BLaER1 treated with 17β-estradiol and CSF1 and Interleukin-3, amounts not matched to agents 10 nM and 100 nM (cell line): ENCODE measurements around the gene KATNBL1.
A peak's percentile ranks its signal among the peaks of the same experiment; 100 is the strongest.

ENCODE experiments used
- H3K27ac ChIP-seq, 11 experiments: shearing (Covaris generic); formaldehyde crosslinking; 2 replicates each; pipeline ENCODE4 v1.8.1; 2022
- H3K27me3 ChIP-seq, 11 experiments: shearing (Covaris generic); formaldehyde crosslinking; 2 replicates each; pipeline ENCODE4 v1.8.1; 2022
- H3K36me3 ChIP-seq, 11 experiments: shearing (Covaris generic); formaldehyde crosslinking; 2 replicates each; pipeline ENCODE4 v1.8.1; 2022
- H3K4me1 ChIP-seq, 10 experiments: shearing (Covaris generic); formaldehyde crosslinking; 2 replicates each; pipeline ENCODE4 v1.8.1; 2022
- H3K4me2 ChIP-seq, 11 experiments: shearing (Covaris generic); formaldehyde crosslinking; 2 replicates each; pipeline ENCODE4 v1.8.1; 2022
- H3K4me3 ChIP-seq, 10 experiments: shearing (Covaris generic); formaldehyde crosslinking; 2 replicates each; pipeline ENCODE4 v1.8.1; 2022
- H3K9ac ChIP-seq, 11 experiments: shearing (Covaris generic); formaldehyde crosslinking; 2 replicates each; pipeline ENCODE4 v1.8.1; 2022
- H3K9me3 ChIP-seq, 11 experiments: shearing (Covaris generic); formaldehyde crosslinking; replicated peaks in 1 of 11; 2 replicates each; pipeline ENCODE4 v1.8.1; 2022
- H4K20me1 ChIP-seq, 11 experiments: shearing (Covaris generic); formaldehyde crosslinking; 2 replicates each; pipeline ENCODE4 v1.8.1; 2022
- Cebpa-rat ChIP-seq, 11 experiments: shearing (Covaris generic); IDR thresholded peaks; 2 replicates each; pipeline ENCODE4 v1.8.1; 2022

KATNBL1 gene

GRCh38 chr15:34241376-34242330, 31.8 kb upstream of the KATNBL1 start:
- TF ChIP-seq Cebpa-rat (IDR thresholded peaks at IDR 0.05), result no peak
- Histone ChIP-seq H4K20me1 (peaks cover 0 to 14% (median 3%) of the 10 kb centered on the region in 11 experiments; a peak in 7 of 22 replicates), H3K36me3 (peaks cover 81 to 100% (median 98%) of the 10 kb centered on the region in 11 experiments), H3K4me1 (peaks cover 0 to 23% (median 0%) of the 10 kb centered on the region in 10 experiments; a peak in 6 of 20 replicates), H3K9me3 (no peaks in the 10 kb centered on the region), H3K4me2 (no peak overlapping the region), H3K9ac (no peak overlapping the region), H3K27me3 (no peaks in the 10 kb centered on the region), H3K27ac (no peak overlapping the region), H3K4me3 (no peak overlapping the region)

DNA sequence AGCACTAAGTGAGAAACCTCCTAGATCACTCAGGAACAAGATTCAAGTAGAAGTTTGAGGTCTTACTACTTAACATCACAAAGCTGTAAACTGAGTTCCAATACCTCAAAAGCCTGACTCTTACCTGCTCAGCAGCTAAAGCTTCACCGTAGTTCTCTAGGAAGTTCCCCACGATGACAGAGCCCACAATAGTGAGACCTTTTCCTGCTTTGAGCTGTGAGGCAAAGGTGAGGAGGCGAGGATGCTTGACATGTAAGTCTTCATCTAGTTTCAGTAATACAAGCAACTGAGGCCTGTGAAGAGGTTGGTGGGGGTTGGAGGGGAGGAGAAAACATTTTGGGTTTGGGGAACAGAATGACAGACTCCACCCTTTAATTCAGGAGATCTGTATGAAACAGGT, 30.6 kb upstream of the KATNBL1 start:
- H3K9me3 ChIP-seq, result no peaks in the 10 kb centered on the region
- H4K20me1 ChIP-seq, result peaks cover 0 to 10% (median 3%) of the 10 kb centered on the region in 11 experiments; a peak in 6 of 22 replicates
- no peak for TF ChIP-seq Cebpa-rat (IDR thresholded peaks at IDR 0.05)
- H3K27ac ChIP-seq, result no peak overlapping the region
- H3K4me1 ChIP-seq, result peaks cover 0 to 23% (median 0%) of the 10 kb centered on the region in 10 experiments; a peak in 6 of 20 replicates
- H3K4me3 ChIP-seq, result no peak overlapping the region
- H3K36me3 ChIP-seq, result peaks cover 88 to 100% (median 98%) of the 10 kb centered on the region in 11 experiments
- peak overlapping the region in 2 of 11 experiments; percentile 11 to 37; a peak in 1 of 22 replicates for H3K9ac ChIP-seq
- H3K4me2 ChIP-seq, result no peak overlapping the region
- no peaks in the 10 kb centered on the region for H3K27me3 ChIP-seq

GRCh38 chr15:34239151-34239808, 29.4 kb upstream of the KATNBL1 start:
- peaks cover 87 to 100% (median 98%) of the 10 kb centered on the region in 11 experiments for H3K36me3 ChIP-seq
- peak overlapping the region in 1 of 11 experiments; percentile 26; a peak in 1 of 22 replicates for H3K9ac ChIP-seq
- peak overlapping the region in 1 of 11 experiments; percentile 39; a peak in 2 of 22 replicates for H3K4me2 ChIP-seq
- H3K27me3 ChIP-seq, result no peaks in the 10 kb centered on the region
- H3K4me1 ChIP-seq, result peaks cover 0 to 23% (median 0%) of the 10 kb centered on the region in 10 experiments; a peak in 6 of 20 replicates
- no peak overlapping the region for H3K27ac ChIP-seq
- H4K20me1 ChIP-seq, result peaks cover 0 to 10% (median 0%) of the 10 kb centered on the region in 11 experiments; a peak in 5 of 22 replicates
- H3K4me3 ChIP-seq, result no peak overlapping the region
- H3K9me3 ChIP-seq, result no peaks in the 10 kb centered on the region
- TF ChIP-seq Cebpa-rat (IDR thresholded peaks at IDR 0.05), result no peak

GRCh38 chr15:34233614-34234013, 23.7 kb upstream of the KATNBL1 start:
- Histone ChIP-seq H4K20me1 (peaks cover 0 to 43% (median 9%) of the 10 kb centered on the region in 11 experiments; a peak in 7 of 22 replicates), H3K4me1 (peaks cover 0 to 2% (median 0%) of the 10 kb centered on the region in 10 experiments; a peak in 2 of 20 replicates), H3K4me3 (no peak overlapping the region), H3K9ac (0 out of 22 replicates have a peak overlapping the region, but pooled peaks of 1 of the 11 experiments have one; percentile 18), H3K4me2 (no peak overlapping the region), H3K27ac (no peak overlapping the region), H3K27me3 (no peaks in the 10 kb centered on the region), H3K36me3 (peaks cover 94 to 100% (median 100%) of the 10 kb centered on the region in 11 experiments), H3K9me3 (no peaks in the 10 kb centered on the region)
- TF ChIP-seq Cebpa-rat (IDR thresholded peaks at IDR 0.05), result no peak

- TF ChIP-seq Cebpa-rat (IDR thresholded peaks at IDR 0.05), result no peak
- Histone ChIP-seq H3K4me3 (peak overlapping the region; percentile 76 to 97 (median 90)), H3K9me3 (no peaks in the 10 kb centered on the region), H3K36me3 (peaks cover 17 to 28% (median 22%) of the 10 kb centered on the region in 11 experiments), H4K20me1 (peaks cover 0 to 19% (median 0%) of the 10 kb centered on the region in 11 experiments; a peak in 4 of 22 replicates), H3K9ac (peak overlapping the region; percentile 85 to 92 (median 90)), H3K27me3 (no peaks in the 10 kb centered on the region), H3K27ac (peak overlapping the region; percentile 84 to 95 (median 92)), H3K4me1 (peaks cover 22 to 31% (median 25%) of the 10 kb centered on the region in 10 experiments), H3K4me2 (peak overlapping the region; percentile 85 to 98 (median 93))
Observed at GRCh38 chr15:34223904-34224596, 14.2 kb upstream of the KATNBL1 start.

DNA sequence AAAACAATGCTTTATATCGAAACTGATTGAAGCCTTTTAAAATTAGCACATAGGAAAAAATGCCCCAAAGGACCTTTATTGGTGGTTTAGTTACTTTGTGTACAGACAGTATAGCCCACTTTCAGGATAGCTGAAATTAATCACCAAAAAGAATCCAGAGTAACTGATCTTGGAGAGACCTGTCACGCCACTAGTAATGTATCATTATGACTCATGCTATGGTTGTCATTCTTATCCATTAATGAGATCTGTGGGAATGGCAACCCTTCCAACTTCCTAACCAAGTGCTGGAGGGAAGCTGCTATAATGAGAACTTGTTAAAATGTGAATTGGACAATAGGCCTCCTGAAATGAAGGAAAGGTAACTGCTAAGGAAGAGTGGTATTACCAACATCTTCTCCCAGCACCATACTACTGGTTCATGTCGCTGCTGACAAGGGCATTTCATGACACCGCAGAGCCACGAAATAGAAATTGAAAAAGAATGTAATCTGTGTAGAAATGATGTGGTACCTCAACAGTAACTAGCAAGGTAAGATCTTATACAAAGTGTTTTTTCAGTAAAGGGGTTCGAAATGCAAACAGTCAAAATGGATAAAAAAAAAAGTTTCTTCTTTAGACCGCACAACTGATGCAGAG, 7.8 kb upstream of the KATNBL1 start:
- H3K4me1 ChIP-seq, result 0 out of 20 replicates have a peak, but pooled peaks cover 0 to 3% (median 0%) of the 10 kb centered on the region in 10 experiments
- no peaks in the 10 kb centered on the region for H3K36me3 ChIP-seq
- H3K4me2 ChIP-seq, result no peak overlapping the region
- H4K20me1 ChIP-seq, result no peaks in the 10 kb centered on the region
- no peaks in the 10 kb centered on the region for H3K27me3 ChIP-seq
- no peak overlapping the region for H3K9ac ChIP-seq
- no peak overlapping the region for H3K4me3 ChIP-seq
- no peak overlapping the region for H3K27ac ChIP-seq
- TF ChIP-seq Cebpa-rat (IDR thresholded peaks at IDR 0.05), result no peak
- H3K9me3 ChIP-seq, result no peaks in the 10 kb centered on the region

DNA sequence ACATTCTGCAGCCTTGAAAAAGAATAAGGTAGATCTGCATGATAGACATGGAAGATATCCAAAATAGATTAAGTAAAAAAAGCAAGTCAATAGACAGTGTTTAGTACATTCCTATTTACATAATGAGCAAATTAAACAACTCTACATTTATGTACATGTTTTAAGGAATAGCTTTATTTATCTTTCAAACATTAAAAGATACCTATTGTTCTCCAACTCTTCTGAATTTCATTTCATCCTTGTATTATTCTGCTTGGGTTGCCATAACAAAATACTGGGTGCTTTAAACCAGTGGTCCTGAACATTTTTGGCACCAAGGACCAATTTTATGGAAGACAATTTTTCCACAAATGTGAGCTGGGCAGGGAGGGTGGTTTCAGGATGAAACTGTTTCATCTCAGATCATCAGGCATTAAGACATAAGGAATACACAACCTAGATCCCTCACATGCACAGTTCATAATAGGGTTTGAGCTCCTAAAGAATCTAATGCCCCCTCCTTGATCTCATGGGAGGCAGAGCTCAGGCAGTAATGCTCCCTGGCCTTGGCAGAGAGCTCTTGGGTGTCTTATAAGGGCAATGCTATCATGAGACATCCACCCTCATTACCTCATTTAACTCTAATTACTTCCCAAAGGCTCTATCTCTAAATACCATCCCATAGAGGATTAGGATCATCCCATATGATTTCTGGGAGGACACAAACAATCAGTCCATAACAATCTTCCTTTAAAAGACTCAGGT, 6.8 kb upstream of the KATNBL1 start:
- Histone ChIP-seq H3K36me3 (no peaks in the 10 kb centered on the region), H3K4me3 (no peak overlapping the region), H3K27ac (no peak overlapping the region), H3K9ac (no peak overlapping the region), H3K9me3 (no peaks in the 10 kb centered on the region), H3K4me2 (no peak overlapping the region), H4K20me1 (no peaks in the 10 kb centered on the region), H3K4me1 (0 out of 20 replicates have a peak, but pooled peaks cover 0 to 3% (median 0%) of the 10 kb centered on the region in 10 experiments), H3K27me3 (no peaks in the 10 kb centered on the region)
- no peak for TF ChIP-seq Cebpa-rat (IDR thresholded peaks at IDR 0.05)
